Fibroblast of pulmonary artery (primary cell): Measurements from ENCODE around the gene ATP2B2.

Source experiments
- DNase-seq: peaks from one replicate; pipeline ENCODE4 v3.0.0-alpha.2; 2010; ENCODE audit warnings: low read depth
- H3K4me3 ChIP-seq: replicated peaks from 2 replicates; pipeline ENCODE4 v1.5.1; 2011; ENCODE audit warnings: low read depth, mild to moderate bottlenecking, control low read depth, low read length, moderate library complexity
- TF ChIP-seq, protein P1 (sequence below): IDR thresholded peaks from 2 replicates; pipeline ENCODE4 v1.5.1; 2011; ENCODE audit warnings: mild to moderate bottlenecking, control low read depth, low read length, inconsistent platforms; ENCODE audit errors: missing control alignments

ATP2B2 gene

DNA sequence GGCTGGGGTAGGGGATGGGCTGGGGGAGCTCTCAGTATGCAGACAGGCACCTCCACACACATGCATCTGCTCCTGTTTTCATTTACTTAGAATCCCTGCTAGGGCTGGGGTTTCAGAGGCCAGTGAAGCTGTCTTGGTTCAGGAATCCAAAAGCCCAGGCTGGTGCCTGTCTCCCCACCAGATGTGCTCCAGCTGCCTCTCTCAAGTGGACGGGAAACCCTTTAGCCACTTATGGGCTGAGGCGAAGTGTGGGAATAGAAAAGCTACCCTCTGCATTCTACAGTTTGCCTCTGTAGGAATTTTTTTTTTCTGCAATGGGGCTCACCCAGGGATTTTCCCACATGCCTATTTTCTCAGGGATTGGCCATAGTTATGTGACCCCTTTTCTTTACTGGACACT, 72.5 kb downstream of the ATP2B2 start:
- H3K4me3 ChIP-seq, result no peak overlapping the region
- TF ChIP-seq, protein P1, sequence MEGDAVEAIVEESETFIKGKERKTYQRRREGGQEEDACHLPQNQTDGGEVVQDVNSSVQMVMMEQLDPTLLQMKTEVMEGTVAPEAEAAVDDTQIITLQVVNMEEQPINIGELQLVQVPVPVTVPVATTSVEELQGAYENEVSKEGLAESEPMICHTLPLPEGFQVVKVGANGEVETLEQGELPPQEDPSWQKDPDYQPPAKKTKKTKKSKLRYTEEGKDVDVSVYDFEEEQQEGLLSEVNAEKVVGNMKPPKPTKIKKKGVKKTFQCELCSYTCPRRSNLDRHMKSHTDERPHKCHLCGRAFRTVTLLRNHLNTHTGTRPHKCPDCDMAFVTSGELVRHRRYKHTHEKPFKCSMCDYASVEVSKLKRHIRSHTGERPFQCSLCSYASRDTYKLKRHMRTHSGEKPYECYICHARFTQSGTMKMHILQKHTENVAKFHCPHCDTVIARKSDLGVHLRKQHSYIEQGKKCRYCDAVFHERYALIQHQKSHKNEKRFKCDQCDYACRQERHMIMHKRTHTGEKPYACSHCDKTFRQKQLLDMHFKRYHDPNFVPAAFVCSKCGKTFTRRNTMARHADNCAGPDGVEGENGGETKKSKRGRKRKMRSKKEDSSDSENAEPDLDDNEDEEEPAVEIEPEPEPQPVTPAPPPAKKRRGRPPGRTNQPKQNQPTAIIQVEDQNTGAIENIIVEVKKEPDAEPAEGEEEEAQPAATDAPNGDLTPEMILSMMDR, result no peak
- DNase-seq, result no peak

- TF ChIP-seq, protein P1, result no peak
- DNase-seq, result no peak
Observed at GRCh38 chr3:10432156-10432845, 73.1 kb downstream of the ATP2B2 start.

DNA sequence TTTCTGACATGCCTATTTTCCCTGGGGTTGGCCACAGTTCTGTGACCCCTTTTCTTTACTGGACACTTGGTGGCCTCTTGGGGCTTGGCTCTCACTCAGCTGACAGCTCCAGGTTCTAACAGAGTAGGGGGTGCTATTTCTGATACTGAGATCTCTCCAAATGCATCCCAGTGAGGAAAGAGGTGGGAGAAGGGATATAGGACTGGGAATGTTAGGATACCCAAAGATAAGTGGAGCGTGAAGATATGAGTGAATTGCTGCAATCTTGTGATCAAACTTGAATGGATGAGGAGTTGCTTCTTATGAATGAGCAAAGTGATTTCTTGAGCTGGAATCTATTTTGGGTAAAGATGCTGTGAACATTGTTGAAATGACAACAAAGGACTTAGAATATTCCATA, 74.6 kb downstream of the ATP2B2 start:
- DNase-seq, result no peak
- H3K4me3 ChIP-seq, result no peak overlapping the region
- TF ChIP-seq, protein P1, result no peak

More at GRCh38 chr3:10432156-10432845, 73.1 kb downstream of the ATP2B2 start:
- no peak overlapping the region for H3K4me3 ChIP-seq

DNA sequence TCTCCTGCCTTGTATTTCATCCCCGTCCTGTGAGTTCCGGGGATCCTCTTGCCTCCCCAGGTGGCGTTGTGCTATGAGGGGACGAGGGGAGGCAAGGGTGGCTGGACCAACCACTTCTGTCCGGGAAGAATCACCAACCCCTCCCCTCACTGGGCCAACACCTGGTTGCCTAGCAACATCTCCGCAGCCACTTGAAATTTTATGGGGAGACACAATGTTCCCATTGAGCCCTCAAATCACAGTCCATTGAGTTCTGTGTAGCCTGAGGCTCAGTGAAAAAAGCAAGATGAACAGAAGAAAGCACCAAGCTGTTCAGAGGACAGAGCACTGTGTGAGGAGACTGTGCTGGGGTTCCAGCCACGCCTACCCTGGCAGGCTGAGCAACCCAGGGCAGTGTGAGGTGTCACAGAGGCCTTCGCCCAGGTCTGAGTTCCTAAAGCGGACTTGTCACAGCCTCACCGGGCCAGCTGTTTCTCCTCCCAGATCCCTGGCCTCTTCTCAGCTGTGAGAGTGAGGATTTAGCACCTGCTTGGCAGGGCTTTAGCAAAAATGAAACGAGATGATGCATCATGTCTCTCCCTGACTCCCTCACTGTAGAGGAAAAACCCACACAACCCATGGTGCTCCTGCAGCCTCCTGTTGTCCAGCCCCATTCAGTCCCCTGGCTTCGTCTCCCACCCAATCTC, 76.8 kb downstream of the ATP2B2 start:
- TF ChIP-seq, protein P1, result no peak
- H3K4me3 ChIP-seq, result no peak overlapping the region
- DNase-seq, result no peak

GRCh38 chr3:10426346-10427220, 78.8 kb downstream of the ATP2B2 start:
- no peak for DNase-seq
- no peak overlapping the region for H3K4me3 ChIP-seq
- TF ChIP-seq, protein P1, result no peak

GRCh38 chr3:10423171-10423882, 82.1 kb downstream of the ATP2B2 start:
- TF ChIP-seq, protein P1, result no peak
- H3K4me3 ChIP-seq, result no peak overlapping the region
- DNase-seq, result no peak
